ENCODE results near the gene LETMD1.

GRCh38 chr12:51085757-51086156, 37.6 kb downstream of the LETMD1 start:
- no peak for TF ChIP-seq CTCF (IDR thresholded peaks at IDR 0.05)
- no peak for TF ChIP-seq POLR2A (IDR thresholded peaks at IDR 0.05)

All from thyroid gland (tissue), 4 donors.